ENCODE data around the gene DYRK1A.
"Not testable (repeated sequence)": the region's sequence is repeated elsewhere in the genome, so short reads cannot be mapped to it uniquely, and the experiment has no call there.

DYRK1A gene

DNA sequence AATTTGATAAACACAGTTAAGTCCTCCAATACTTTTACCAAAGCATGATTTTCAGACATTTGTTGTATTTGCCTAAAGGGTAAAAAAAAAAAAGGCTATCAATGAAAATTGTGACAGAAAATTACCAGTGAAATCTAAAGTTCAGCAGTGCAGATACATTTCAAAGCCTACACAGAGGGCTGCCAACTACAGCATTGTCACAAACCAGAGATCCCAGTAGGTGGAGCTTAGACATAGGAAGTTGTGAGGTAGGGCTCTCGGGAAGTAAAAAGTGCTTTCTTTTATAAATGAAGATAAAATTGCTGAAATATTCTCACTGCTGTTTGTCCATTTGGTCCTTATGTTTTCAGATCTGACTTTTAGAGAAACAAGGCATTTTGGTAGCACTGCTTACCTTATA, 123.0 kb downstream of the DYRK1A start:
- DNase-seq, result no peak

DNA sequence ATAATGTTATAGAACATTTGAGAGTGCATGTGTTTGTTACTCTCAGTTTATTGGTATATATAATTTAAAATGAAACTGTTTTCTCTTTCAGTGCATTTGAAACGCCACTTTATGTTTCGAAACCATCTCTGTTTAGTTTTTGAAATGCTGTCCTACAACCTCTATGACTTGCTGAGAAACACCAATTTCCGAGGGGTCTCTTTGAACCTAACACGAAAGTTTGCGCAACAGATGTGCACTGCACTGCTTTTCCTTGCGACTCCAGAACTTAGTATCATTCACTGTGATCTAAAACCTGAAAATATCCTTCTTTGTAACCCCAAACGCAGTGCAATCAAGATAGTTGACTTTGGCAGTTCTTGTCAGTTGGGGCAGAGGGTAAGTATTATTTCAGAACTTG, 123.5 kb downstream of the DYRK1A start:
- DNase-seq, result no peak

DNA sequence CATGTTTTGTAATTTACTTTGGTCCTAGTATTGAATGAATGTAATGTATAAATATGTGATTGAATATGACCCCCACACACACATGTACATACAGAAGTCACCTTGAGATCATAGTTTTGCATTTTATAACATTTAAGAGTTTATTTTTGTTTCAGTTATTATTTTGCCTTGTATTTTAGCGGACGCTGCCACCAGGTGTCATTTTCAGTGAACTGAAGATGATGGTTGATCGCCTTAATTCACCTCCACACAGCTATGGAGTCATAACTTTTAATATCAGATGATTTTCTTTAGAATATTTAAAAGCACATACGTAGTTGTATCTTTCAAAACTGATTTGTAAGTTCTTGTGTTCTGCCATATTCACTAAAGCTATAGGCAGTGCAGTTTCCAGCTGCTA, 130.4 kb downstream of the DYRK1A start:
- DNase-seq, result no peak

DNA sequence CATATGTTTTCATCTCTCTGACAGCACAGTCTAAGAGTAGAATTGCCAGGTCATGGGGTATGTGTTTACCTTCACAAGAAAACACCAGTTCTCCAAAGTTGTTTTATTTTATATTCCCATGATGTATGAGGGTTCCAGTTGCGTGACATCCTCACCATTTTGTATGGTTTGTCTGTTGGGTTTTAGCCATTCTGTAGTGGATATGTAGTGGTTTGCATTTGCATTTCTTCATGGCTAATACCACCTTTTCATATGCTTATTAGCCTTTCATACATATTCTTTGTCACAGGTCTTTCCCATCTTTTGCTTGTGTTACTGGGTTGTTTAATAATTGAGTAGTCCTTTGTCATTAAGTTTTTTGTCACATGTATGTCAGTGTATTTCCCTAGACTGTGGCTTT, 132.1 kb downstream of the DYRK1A start:
- DNase-seq, result no peak

DNA sequence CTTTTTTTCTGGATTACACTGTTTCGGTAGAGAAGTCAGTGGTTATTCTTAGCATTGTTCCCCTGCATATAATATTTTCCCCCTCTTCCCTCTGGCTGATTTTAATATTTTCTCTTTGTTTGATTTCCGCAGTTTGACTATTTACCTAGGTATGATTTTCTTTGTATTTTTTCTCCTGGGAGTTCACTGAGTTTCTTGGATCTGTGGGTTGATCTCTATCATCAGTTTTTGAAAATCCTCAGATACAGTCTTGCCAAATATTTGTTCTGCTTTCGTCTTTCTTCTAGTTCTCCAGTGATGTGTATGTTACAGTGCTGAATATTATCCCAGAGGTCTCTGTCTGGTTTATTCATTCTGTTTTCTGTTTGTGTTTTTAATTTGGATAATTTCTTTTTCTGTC, 136.4 kb downstream of the DYRK1A start:
- no peak for DNase-seq

DNA sequence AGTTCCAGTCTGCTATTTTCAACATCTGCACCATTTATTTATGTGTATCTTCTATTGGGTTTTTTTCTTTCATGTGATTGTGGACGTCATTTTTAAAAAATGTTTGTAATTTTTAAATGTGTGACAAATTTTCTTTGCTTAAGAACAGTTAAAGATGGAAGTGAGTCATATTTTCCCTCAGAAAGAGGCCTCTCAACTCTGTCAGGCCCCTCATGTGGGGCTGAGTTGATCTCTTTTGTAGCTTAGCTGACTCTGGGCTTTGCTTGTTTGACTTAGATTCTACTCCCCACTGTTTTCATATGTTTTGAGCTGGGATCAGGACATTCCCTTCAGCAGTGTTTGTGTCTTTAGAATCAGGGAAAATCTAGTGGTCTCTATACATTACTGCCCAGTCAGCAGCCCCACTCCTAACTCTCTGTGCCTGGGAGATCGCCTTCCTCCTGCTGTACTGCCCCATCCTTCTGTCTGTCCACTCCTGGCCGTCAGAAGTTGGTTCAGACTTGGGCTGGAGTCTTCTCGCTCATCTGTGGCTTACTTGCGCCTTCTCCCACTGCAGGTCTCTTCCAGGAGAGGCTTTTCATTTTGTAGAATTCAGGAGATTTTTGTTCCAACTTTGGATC, 137.4 kb downstream of the DYRK1A start:
- no peak for DNase-seq

DNA sequence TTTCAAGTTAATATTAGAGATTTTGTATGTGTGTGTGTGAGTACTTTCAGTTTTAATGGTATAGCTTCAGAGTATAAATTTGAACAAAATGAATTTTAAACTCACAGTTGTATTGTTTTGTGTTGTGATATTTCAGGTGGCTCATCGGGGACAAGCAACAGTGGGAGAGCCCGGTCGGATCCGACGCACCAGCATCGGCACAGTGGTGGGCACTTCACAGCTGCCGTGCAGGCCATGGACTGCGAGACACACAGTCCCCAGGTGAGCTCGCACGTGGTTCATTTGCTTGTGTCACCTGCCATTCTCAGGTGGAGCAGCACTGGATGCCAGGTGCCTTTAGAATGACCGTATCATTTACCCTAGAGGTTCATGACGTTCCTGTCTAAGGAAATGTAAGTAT, 139.4 kb downstream of the DYRK1A start:
- no peak for DNase-seq

DNA sequence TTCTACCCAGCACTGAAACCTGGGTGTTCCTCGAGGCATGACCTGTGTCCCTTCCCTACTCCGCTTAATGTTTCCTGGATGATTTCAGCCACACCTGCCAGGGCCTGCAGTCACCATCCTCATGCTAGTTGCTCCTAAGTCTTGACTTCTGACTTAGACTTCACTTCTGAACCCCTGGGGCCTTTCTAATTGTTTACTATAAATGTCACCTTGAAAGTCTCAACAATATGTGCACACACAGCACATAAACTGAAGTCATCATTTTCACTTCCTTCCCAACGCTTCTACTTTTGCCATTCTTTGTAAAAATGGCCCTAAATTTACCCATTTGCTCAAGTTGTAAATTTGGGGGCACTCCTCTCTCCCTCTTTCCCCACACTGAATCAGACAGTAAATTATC, 141.1 kb downstream of the DYRK1A start:
- no peak for DNase-seq

DNA sequence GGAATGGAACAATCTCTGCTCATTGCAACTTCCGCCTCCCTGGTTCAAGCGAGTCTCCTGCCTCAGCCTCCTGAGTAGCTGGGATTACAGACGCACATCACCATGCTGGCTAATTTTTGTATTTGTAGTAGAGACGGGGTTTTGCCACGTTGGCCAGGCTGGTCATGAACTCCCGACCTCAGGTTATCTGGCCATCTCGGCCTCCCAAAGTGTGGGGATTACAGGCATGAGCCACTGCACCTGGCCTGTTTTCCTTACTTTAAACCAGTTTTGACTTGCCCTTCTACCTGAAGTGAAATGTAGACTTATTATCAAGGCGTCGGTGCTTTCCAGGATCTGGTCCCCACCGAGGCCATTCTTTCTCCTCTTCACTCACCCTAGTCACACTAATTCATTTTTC, 141.8 kb downstream of the DYRK1A start:
- no peak for DNase-seq

DNA sequence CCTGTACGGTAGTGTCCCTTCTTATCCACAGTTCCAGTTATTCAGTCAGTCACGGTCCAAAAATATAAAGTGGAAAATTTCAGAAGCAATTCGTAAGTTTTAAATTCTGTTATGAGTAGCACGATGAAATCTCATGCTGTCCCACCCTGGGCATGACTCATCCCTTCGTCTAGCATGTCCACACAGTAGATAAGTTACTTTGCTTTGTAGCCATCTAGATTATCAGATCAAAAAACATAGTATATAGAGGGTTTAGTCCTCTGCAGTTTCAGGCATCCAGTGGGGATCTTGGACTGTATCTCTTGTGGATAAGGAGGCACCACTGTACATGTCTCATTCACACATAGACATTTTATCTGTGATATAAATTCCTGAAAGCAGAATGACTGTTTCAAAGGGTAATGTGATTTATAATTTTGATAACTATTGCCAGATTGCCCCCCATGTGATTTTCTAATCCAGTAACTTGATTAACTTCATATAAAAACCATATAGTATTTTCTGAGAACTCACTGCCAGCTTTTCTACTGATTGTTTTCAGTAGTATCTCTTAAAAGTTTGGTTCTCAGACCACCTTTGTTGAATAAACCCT, 143.3 kb downstream of the DYRK1A start:
- no peak for DNase-seq

DNA sequence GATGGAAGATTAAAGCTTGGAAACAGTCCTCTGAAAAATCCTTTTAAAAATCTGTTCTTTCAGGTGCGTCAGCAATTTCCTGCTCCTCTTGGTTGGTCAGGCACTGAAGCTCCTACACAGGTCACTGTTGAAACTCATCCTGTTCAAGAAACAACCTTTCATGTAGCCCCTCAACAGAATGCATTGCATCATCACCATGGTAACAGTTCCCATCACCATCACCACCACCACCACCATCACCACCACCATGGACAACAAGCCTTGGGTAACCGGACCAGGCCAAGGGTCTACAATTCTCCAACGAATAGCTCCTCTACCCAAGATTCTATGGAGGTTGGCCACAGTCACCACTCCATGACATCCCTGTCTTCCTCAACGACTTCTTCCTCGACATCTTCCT, 145.3 kb downstream of the DYRK1A start:
- DNase-seq, result no peak

DNA sequence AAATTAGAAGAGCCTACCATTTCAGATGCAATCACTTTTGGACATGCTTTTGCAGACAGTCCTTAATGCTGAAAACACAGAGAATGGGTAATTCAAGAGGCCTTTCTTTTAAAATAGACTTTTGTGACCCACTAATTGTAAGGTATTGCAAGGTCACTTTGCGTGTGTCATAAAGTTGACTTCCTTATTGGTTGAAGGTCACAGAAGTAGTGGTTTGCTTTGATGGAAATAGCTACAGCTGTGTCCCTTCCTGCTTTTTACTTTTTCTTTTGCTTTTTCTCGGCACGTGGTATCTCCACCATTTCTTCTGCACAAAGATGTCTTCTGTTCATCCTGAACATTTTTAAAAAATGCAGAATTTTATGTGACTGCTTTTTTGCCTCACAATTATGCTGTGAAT, 146.8 kb downstream of the DYRK1A start:
- DNase-seq, result no peak

DNA sequence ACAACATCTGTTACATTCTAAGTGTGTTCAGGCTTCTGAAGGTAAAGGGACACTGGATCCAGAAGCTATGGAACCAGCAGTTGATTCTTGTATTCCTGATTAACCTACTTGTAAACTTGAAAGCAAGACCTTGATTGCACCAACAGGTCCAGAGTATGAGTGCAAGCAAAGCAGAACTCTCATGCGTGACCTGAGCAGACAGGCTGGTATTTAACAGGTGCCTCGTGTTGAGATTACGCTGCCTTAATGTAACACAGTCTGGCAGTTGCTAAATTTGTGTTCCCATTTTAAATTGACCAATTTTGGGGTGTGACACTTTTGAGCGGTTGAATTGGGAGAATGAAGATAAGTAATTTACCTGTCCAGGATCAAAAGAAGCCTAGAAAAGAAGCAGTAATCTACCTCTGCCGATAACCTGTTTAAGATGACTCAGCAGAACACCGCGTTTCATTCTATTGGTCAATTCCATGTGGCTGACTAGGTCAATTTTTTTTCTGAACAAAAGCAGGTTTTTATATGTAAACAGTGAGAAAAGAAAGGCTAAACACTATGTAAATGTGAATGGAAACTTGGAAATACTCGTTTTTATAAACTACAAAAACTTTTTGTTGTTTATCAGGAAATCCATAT, 147.6 kb downstream of the DYRK1A start:
- DNase-seq, result no peak

DNA sequence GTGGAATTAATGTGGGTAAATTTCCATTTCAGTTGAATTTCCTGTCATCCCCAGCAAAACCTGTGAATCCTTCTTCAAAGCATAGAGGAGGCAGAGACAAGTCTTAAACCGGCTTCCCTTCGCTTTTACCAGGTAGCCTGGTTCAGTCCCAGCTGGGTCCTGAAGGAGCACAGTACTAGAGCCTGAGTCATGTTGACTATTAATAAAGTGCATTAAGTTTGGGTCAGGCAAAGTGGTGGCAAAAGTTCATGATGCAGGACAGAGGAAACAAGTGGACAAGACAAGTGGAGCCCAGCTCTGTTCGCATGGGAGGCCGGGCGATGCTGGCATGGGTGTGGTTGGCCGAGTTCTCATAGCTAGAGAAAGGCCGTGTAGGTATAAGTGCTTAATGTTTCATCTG, 150.4 kb downstream of the DYRK1A start:
- no peak for DNase-seq

DNA sequence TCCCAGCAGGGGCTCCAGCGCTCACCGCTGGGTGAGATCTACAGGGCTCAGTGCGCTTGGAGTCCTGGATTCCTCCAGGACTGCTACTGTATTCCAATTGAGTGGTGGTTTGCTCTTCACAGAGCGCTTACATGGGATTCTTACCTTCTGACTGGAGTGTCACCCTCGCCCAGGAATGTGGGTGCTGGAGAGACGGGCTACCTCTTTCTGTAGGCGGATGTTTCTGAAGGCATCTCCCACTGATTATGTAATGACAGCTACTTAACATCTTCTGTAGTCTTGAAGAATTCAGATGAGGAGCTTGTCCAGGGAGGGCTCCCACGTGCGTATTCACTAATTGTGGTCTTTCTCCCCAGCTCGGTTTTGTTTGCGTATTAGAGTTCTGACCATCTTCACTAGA, 154.2 kb downstream of the DYRK1A start:
- DNase-seq, result no peak

DNA sequence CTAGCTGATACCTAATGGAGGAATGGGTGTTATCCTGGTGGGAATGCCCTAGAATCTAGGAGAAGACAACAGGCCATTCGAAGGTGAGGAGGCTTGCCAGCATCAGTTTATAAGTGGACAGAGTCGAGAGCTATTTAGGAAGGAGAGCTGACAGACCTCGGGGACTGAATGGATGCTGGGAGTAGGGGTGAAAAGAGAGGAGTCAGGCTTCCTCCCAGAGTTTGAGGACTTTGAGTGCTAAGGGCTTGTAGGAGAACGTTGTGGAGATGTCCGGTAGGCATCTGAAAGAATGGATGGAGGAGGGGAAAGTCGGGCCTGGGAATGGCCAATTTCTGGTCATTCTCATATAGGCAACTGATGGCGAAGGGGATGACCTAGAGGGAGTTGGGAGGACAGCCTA, 155.1 kb downstream of the DYRK1A start:
- DNase-seq, result no peak

DNA sequence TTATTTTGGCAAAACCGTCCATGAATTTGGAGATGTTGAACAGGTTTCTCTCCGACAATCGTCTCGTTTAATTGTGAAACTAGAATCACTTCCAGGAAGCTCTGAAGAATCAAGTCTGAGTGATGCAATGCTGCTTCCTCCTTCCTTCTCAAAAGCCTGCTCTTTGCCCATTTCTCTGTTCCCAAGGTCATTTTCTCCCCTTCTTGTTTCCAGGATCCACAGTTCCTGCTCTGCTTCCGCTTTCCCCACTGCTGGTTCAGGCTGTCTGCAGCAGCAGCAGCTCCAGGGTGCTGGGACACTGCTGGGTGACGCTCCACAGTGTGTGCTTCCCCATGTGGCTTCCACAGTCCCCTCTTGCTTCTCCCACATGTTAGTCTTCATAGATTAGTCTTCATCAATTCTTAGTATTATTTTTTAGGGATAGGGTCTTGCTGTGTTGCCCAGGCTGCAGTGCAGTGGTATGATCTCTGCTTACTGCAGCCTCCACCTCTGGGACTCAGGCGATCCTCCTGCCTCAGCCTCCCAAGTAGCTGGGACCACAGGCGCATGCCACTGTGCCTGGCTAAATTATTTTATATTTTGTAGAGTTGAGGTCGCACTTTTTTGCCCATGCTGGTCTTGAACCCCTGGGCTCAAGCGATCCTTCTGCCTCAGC, 156.2 kb downstream of the DYRK1A start:
- DNase-seq, result no peak

DNA sequence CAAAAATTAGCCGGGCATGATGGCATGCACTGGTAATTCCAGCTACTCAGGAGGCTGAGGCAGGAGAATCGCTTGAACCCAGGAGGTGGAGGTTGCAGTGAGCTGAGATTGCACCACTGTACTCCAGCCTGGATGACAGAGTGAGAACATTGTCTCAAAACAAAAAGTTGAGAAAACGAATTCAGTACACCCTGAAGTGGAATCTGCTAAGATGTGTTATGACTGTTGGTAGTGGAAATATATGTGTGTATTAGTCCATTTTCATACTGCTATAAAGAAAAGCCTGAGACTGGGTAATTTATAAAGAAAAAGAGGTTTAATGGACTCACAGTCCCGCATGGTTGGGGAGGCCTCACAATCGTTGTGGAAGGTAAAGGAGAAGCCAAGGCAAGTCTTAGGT, 158.4 kb downstream of the DYRK1A start:
- DNase-seq, result not testable (repeated sequence)

DNA sequence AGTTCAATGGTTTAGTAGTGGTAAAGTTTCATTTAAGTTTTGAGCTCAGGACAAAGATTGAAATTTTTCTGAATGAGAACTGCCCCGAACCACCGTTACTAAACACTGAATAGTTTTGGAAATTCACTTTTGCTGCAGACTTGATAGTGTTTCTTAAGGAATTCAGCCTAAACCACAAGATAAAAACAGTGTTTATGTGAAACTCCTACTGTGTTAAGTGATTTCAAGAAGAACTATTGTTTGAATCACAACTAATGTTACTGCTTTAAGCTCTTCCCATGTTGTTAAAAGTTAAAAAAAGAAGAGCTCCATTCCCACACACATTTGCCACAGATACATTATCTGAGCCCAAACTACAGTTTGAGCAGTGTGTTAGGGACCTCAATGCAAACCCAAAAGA, 159.2 kb downstream of the DYRK1A start:
- no peak for DNase-seq

DNA sequence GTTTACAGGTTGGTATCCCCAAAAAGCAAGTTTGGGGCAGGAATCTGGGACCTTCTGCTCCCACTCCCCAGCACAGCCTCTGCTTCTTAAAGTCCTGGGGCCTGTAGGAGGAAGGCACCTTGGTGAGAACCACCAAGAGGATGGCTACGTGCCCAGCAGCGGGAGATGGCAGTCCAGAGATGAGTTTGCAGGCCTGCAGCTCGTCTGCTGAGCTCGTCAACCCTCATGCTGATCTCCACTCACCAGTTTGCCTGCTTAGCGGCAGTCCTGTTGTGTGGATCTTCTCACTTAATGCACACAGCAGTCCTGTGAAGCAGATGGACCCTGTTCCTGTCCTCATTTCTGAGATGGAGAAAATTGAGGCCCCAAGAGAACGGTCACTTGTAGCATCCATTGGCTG, 160.5 kb downstream of the DYRK1A start:
- DNase-seq, result no peak

DNA sequence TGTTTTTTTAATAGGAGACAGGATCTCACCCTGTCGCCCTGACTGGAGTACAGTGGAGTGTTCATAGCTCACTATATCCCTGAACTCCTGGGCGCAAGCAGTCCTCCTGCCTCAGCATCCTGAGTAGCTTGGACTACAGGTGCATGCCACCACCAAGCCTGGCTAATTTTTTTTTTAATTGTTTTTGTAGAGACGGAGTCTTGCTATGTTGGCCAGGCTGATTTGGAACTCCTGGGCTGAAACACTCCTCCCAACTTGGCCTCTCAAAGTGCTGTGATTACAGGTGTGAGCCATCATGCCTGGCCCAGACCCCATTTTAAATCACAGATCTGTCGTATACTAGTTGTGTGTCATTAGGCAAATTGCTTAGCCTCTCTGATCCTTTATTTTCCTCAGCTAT, 161.1 kb downstream of the DYRK1A start:
- DNase-seq, result no peak

DNA sequence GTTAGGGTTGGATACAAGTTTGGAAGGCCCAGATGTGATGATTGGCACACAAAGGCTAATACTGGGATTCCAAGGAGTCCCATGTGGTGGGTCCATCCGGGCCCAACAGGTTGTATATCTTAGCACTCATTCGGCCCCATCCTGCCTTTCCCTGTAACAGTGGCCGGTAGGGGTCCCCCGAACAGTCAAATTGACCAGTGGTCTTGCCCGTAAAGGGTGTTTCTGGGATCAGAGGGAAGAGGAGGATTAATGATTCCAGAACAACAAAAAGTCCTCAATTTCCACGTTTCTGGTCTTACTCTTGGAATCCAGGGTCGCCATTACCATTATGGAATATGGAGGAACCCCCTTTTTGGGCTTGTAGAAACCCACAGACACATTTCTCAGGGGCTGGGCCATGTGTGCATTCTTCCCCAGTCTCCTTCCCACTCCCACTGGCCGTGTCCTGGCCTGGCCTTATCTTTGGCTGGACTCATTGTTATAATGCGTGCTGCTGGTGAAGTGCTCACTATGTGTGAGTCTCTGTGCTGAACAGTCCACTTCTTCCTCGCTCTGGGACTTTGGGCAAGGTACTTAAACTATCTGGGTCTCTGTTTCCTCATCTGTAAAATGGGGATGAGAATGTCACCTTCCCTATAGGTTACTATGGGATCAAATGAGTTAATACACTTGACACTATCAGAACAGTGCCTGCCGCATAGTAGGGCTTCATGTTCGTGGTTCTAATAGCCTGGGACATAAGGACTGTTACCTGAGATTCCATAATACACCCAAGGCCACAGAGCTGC, 161.8 kb downstream of the DYRK1A start:
- DNase-seq, result no peak

DNA sequence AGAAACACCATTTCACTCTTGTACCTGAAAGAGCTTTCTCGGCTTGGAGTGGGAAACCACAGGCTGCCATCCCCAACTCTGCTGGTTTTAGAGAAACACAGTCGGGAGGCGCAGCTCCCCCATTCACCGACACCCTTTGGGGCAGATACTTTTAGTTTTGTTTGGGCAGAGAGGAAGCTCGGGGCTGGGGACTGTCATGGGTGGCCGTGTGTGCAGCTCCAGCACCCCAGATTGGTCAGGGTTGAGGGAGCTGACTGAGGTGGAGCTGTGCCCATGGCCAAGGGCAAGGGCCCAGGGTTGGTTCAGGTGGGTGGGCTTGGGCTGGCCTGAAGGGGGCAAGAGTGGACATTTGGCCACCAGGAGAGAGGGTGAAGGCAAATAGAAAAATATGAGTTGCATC, 163.1 kb downstream of the DYRK1A start:
- DNase-seq, result no peak

Data from NCI-H524 treated with DMSO at 0.1 percent for 48 hours (cell line).